ENCODE measurements around the gene TCN2.

Gene TCN2

GRCh38 chr22:30603801-30604200 lies 3.2 kb upstream of the TCN2 start:
- TF ChIP-seq ZNF565 (CRISPR knock-in tag; conservative IDR thresholded peaks at IDR 0.05; ENCODE audit: low read depth) (no peak), ZC3H10 (CRISPR knock-in tag; IDR thresholded peaks at IDR 0.05) (no peak), CSRNP3 (CRISPR knock-in tag; IDR thresholded peaks at IDR 0.05) (no peak), POU6F1 (CRISPR knock-in tag; IDR thresholded peaks at IDR 0.05; ENCODE audit: borderline replicate concordance, low read depth) (no peak), SNAI2 (CRISPR knock-in tag; IDR thresholded peaks at IDR 0.05) (no peak), CSDC2 (CRISPR knock-in tag; IDR thresholded peaks at IDR 0.05) (no peak), ZNF8 (CRISPR knock-in tag; IDR thresholded peaks at IDR 0.05) (no peak), ZFP30 (CRISPR knock-in tag; IDR thresholded peaks at IDR 0.05) (no peak), TCF4 (CRISPR knock-in tag; IDR thresholded peaks at IDR 0.05; ENCODE audit: borderline replicate concordance) (no peak), TSHZ2 (CRISPR knock-in tag; IDR thresholded peaks at IDR 0.05) (no peak), ESRRG (CRISPR knock-in tag; IDR thresholded peaks at IDR 0.05) (no peak), BACH2 (CRISPR knock-in tag; IDR thresholded peaks at IDR 0.05; ENCODE audit: borderline replicate concordance) (no peak), ZNF70 (CRISPR knock-in tag; IDR thresholded peaks at IDR 0.05) (no peak), RARB (CRISPR knock-in tag; IDR thresholded peaks at IDR 0.05) (no peak), PPARA (CRISPR knock-in tag; IDR thresholded peaks at IDR 0.05; ENCODE audit: borderline replicate concordance) (no peak), CREB5 (CRISPR knock-in tag; IDR thresholded peaks at IDR 0.05; ENCODE audit: low read depth) (no peak)
- ATAC-seq, result no peak

GRCh38 chr22:30604723-30605122 lies 2.3 kb upstream of the TCN2 start:
- ATAC-seq, result no peak
- TF ChIP-seq CSRNP3 (CRISPR knock-in tag; IDR thresholded peaks at IDR 0.05), result no peak
- no peak for TF ChIP-seq PPARA (CRISPR knock-in tag; IDR thresholded peaks at IDR 0.05; ENCODE audit: borderline replicate concordance)
- TF ChIP-seq ZFP30 (CRISPR knock-in tag; IDR thresholded peaks at IDR 0.05), result no peak

GRCh38 chr22:30605449-30606110 lies 1.4 kb upstream of the TCN2 start:
- peak; percentile 61 for ATAC-seq
- TF ChIP-seq TCF4 (CRISPR knock-in tag; IDR thresholded peaks at IDR 0.05; ENCODE audit: borderline replicate concordance) (no peak), POU6F1 (CRISPR knock-in tag; IDR thresholded peaks at IDR 0.05; ENCODE audit: borderline replicate concordance, low read depth) (no peak), ARNTL (CRISPR knock-in tag; IDR thresholded peaks at IDR 0.05; ENCODE audit: borderline replicate concordance, low read depth) (no peak), PPARA (CRISPR knock-in tag; IDR thresholded peaks at IDR 0.05; ENCODE audit: borderline replicate concordance) (no peak), ESRRG (CRISPR knock-in tag; IDR thresholded peaks at IDR 0.05) (no peak), ZNF70 (CRISPR knock-in tag; IDR thresholded peaks at IDR 0.05) (no peak), ZNF8 (CRISPR knock-in tag; IDR thresholded peaks at IDR 0.05) (no peak), SNAI2 (CRISPR knock-in tag; IDR thresholded peaks at IDR 0.05) (no peak), CSDC2 (CRISPR knock-in tag; IDR thresholded peaks at IDR 0.05) (no peak), BACH2 (CRISPR knock-in tag; IDR thresholded peaks at IDR 0.05; ENCODE audit: borderline replicate concordance) (no peak), ISL1 (CRISPR knock-in tag; IDR thresholded peaks at IDR 0.05) (no peak), PATZ1 (CRISPR knock-in tag; IDR thresholded peaks at IDR 0.05; ENCODE audit: borderline replicate concordance) (no peak), ZFP3 (CRISPR knock-in tag; IDR thresholded peaks at IDR 0.05) (no peak), CREB5 (CRISPR knock-in tag; IDR thresholded peaks at IDR 0.05; ENCODE audit: low read depth) (no peak)
